Transverse colon (tissue), 3 donors: ENCODE data around the gene HSPA6.

ENCODE experiments used
- POLR2A ChIP-seq: fragments of 450-650 bp; IDR thresholded peaks from one replicate; pipeline ENCODE4 v1.6.1; 2016; ENCODE audit warnings: antibody characterized with exemption, mild to moderate bottlenecking, moderate library complexity
- POLR2AphosphoS5 ChIP-seq, 3 donors: sonication (generic); formaldehyde crosslinking; IDR thresholded peaks; one replicate each; pipeline ENCODE4 v1.6.1; 2016; ENCODE audit warnings: antibody characterized with exemption in 3 of 3

DNA sequence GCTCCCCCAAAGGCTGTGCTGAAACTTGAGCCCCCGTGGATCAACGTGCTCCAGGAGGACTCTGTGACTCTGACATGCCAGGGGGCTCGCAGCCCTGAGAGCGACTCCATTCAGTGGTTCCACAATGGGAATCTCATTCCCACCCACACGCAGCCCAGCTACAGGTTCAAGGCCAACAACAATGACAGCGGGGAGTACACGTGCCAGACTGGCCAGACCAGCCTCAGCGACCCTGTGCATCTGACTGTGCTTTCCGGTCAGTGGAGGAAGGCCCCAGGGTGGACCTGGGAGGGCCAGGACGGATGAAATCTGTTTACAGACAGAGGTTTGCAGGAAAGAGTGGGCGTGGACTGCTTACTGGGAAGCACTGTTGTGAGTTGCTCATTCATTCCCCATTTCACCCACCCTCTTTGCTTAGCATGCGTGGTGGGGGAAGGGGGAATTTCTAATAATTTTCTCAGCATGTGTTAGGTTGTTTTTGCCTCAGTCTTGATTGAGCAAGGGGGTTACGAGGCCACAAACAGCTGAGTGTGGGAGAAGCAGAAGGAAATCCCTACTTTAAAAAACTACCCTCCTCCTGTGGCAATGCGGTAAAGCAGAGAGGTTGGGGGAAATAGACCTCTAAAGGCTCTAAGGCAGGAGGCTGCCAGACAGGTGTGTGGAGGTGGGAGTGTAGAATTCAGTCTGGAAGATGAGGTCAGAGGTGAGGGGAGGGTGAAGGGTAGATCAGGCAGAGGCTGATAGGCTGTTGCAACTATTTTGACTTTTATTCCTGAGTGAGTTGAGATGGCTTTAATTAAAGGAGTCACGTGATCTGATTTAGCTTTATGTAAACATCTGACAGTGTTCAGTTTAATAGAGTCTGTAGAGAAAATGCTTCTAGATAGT lies 17.8 kb upstream of the HSPA6 start:
- no peak for TF ChIP-seq POLR2AphosphoS5 (IDR thresholded peaks at IDR 0.05)
- no peak for TF ChIP-seq POLR2A
